Naive thymus-derived CD4-positive, alpha-beta T cell (primary cell): ENCODE measurements around the gene CRY1. TPM values are rescaled to one million over a fixed set of nuclear protein-coding genes. Genes with fewer than 3 reads are reported as not detected.

ENCODE experiments used
- ATAC-seq: fragments of 150-1000 bp; cut with Tn5 transposase; 2 replicates; pipeline ENCODE4 v1.10.0; 2021; ENCODE audit warnings: mild to moderate bottlenecking, moderate library complexity
- CTCF ChIA-PET: fragments of 350-600 bp; sonication (Branson Sonifier 250); formaldehyde crosslinking; loops from one replicate; lab custom pipeline; 2021; ENCODE audit warnings: antibody characterized with exemption; lab: Charles Lee
- POLR2A ChIA-PET: fragments of 350-600 bp; sonication (Branson Sonifier 250); formaldehyde crosslinking; loops from one replicate; lab custom pipeline; 2021; ENCODE audit warnings: antibody characterized with exemption, inconsistent platforms; lab: Charles Lee
- DNase-seq, 9 donors: peaks; one replicate each; pipeline versions ENCODE4 v3.0.0 to v3.0.0-alpha.2; 2020 to 2022; ENCODE audit warnings: mixed read lengths in 1 of 9
- H3K27ac ChIP-seq: one replicate; pipeline ENCODE4 v1.7.0; 2013; ENCODE audit warnings: mild to moderate bottlenecking, low read depth, low read length, moderate library complexity
- H3K27me3 ChIP-seq, 2 donors: one replicate each; pipeline ENCODE4 v1.7.0; 2013; ENCODE audit warnings: low read length in 2 of 2, mild to moderate bottlenecking in 2 of 2, moderate library complexity in 2 of 2; ENCODE audit not compliant: control insufficient read depth in 2 of 2, insufficient read depth in 2 of 2
- H3K36me3 ChIP-seq, 3 experiments: 1 replicate in 2 of 3; 2 replicates in 1 of 3; pipeline ENCODE4 v1.7.0; 2013; ENCODE audit warnings: low read length in 3 of 3, mild to moderate bottlenecking in 3 of 3, moderate library complexity in 1 of 3; ENCODE audit not compliant: insufficient read depth in 3 of 3, control insufficient read depth in 2 of 3
- H3K4me1 ChIP-seq, 2 donors: one replicate each; pipeline ENCODE4 v1.7.0; 2013; ENCODE audit warnings: low read length in 2 of 2, mild to moderate bottlenecking in 2 of 2, moderate library complexity in 1 of 2; ENCODE audit not compliant: control insufficient read depth in 2 of 2, insufficient read depth in 2 of 2
- H3K4me3 ChIP-seq: 2 replicates; pipeline ENCODE4 v1.7.0; 2013; ENCODE audit warnings: mild to moderate bottlenecking, low read length
- H3K9me3 ChIP-seq, 3 experiments: 1 replicate in 2 of 3; 2 replicates in 1 of 3; pipeline ENCODE4 v1.7.0; 2013; ENCODE audit warnings: low read length in 3 of 3; ENCODE audit not compliant: control insufficient read depth in 2 of 3
- H3K27ac Mint-ChIP-seq, 9 donors: one replicate each; pipeline ENCODE4 v1.8.0; 2020 to 2022; ENCODE audit warnings: mixed read lengths in 9 of 9, mild to moderate bottlenecking in 8 of 9, moderate library complexity in 5 of 9, inconsistent platforms in 2 of 9
- H3K27me3 Mint-ChIP-seq, 5 donors: one replicate each; pipeline ENCODE4 v1.8.0; 2021 to 2022; ENCODE audit warnings: mixed read lengths in 5 of 5, mild to moderate bottlenecking in 1 of 5
- H3K36me3 Mint-ChIP-seq, 5 donors: one replicate each; pipeline ENCODE4 v1.8.0; 2020 to 2022; ENCODE audit warnings: mixed read lengths in 5 of 5, mild to moderate bottlenecking in 3 of 5, inconsistent platforms in 1 of 5
- H3K4me1 Mint-ChIP-seq, 7 donors: one replicate each; pipeline ENCODE4 v1.8.0; 2020 to 2022; ENCODE audit warnings: mixed read lengths in 7 of 7, mild to moderate bottlenecking in 3 of 7, inconsistent platforms in 1 of 7
- H3K4me3 Mint-ChIP-seq, 10 donors: one replicate each; pipeline ENCODE4 v1.8.0; 2020 to 2022; ENCODE audit warnings: mild to moderate bottlenecking in 10 of 10, mixed read lengths in 10 of 10, moderate library complexity in 6 of 10, inconsistent platforms in 2 of 10
- H3K9me3 Mint-ChIP-seq, 11 donors: one replicate each; pipeline ENCODE4 v1.8.0; 2020 to 2022; ENCODE audit warnings: mixed read lengths in 11 of 11, mild to moderate bottlenecking in 4 of 11, inconsistent platforms in 1 of 11, moderate library complexity in 1 of 11
- intact Hi-C, 2 donors: fragments of 100-400 bp; cut with micrococcal nuclease; formaldehyde crosslinking; loops; one replicate each; pipeline ENCODE4 v1.15.1; 2023
- polyA plus RNA-seq, 2 donors: library from polyadenylated mRNA; unstranded; fragments of 300-500 nt; fragmentation: Illumina TruSeq; gene quantifications; one replicate each; pipeline ENCODE4 v1.2.3, GENCODE V29; 2021
- total RNA-seq, 6 experiments: library from RNA in 5 of 6; stranded (reverse) in 5 of 6; gene quantifications; 1 replicate in 5 of 6; 2 replicates in 1 of 6; pipeline ENCODE4 v1.2.3 and lab custom pipeline; 2021 to 2026

The CRY1 gene
- total and polyA plus RNA-seq, 7 experiments from 2014 or later: 8.0 to 58.4 (median 32.3) TPM

DNA sequence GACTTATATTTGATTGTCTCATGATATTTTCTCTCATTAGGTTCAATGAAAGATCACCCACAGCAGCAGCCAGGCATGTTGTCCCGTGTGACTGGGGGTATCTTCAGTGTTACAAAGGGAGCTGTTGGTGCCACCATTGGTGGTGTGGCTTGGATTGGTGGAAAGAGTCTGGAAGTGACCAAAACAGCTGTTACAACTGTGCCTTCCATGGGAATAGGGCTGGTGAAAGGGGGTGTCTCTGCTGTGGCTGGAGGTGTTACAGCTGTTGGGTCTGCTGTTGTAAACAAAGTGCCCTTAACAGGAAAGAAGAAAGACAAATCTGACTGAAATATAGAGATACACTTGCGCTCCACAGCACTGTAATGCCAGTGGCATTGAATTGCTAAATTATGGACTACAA is 122.3 kb downstream of the CRY1 start:
- ATAC-seq (no peak), DNase-seq (no peak)
- H3K27ac Mint-ChIP-seq: peak overlapping the region in 7 of 9 donors; percentile 24 to 76 (median 45)
- no peaks in the 10 kb centered on the region for H3K27me3 ChIP-seq
- CTCF ChIA-PET: no interaction called here
- POLR2A ChIA-PET: no interaction called here
- H3K27me3 Mint-ChIP-seq: no peaks in the 10 kb centered on the region
- H3K27ac ChIP-seq: no peak overlapping the region
- H3K4me1 Mint-ChIP-seq: peaks cover 1 to 34% (median 16%) of the 10 kb centered on the region in 7 donors
- H3K9me3 ChIP-seq: no peaks in the 10 kb centered on the region
- intact Hi-C loops: no loop called here
- no peak overlapping the region for H3K4me3 ChIP-seq
- H3K36me3 Mint-ChIP-seq: peaks cover 4 to 42% (median 26%) of the 10 kb centered on the region in 5 donors
- H3K36me3 ChIP-seq: peaks cover 0 to 32% (median 16%) of the 10 kb centered on the region in 3 experiments
- H3K4me1 ChIP-seq: no peaks in the 10 kb centered on the region
- H3K9me3 Mint-ChIP-seq: no peaks in the 10 kb centered on the region
- H3K4me3 Mint-ChIP-seq: no peak overlapping the region

DNA sequence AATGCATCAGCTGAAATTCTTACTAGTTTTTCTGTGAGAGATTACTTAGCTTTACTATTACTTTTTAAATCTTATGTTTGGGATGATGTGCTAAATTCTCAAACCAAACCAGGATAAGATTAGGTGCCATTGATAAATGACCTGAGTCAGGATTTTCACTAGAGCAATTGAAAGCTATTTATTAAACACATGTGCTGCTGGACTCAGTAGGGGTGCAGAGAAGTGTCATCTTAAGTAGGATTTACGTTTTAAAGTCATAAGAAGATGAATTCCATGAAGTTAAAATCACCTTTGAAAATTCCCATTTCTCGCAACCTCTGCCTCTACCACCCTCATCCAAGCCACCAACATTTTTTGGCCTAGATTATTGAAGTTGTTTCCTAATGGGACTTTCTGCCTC is 128.8 kb downstream of the CRY1 start:
- ATAC-seq (no peak), DNase-seq (no peak)
- Histone ChIP-seq H3K4me1 (peaks cover 0 to 10% of the 10 kb centered on the region in 2 donors), H3K9me3 (no peaks in the 10 kb centered on the region), H3K27me3 (no peaks in the 10 kb centered on the region), H3K36me3 (peaks cover 0 to 24% (median 5%) of the 10 kb centered on the region in 3 experiments), H3K27ac (no peak overlapping the region), H3K4me3 (no peak overlapping the region)
- CTCF ChIA-PET: no interaction called here
- H3K9me3 Mint-ChIP-seq: no peaks in the 10 kb centered on the region
- H3K4me1 Mint-ChIP-seq: peaks cover 10 to 57% (median 47%) of the 10 kb centered on the region in 7 donors
- POLR2A ChIA-PET: no interaction called here
- H3K4me3 Mint-ChIP-seq: no peak overlapping the region
- no peaks in the 10 kb centered on the region for H3K27me3 Mint-ChIP-seq
- intact Hi-C loops: no loop called here
- peaks cover 6 to 43% (median 26%) of the 10 kb centered on the region in 5 donors for H3K36me3 Mint-ChIP-seq
- H3K27ac Mint-ChIP-seq: peak overlapping the region in 2 of 9 donors; percentile 20 to 71

DNA sequence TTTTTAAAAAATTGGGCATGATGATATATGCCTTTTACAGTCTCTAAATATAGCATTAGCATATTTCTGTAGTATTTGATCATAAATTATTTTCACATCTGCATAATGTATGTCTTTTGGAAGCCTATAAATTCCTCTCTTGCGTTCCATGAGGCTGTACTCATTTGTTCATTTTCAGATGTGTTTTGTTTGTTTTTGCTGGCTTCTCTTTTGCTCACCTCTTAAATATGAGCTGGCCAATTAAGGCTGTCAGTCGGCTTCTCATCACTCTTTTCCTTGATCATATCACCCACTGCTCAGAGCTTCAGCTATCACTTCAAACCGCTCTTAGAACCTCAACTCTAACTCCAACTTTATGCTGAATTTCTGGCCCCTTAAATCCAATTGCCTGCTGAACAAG is 131.1 kb downstream of the CRY1 start:
- H3K36me3 ChIP-seq: peaks cover 0 to 6% (median 0%) of the 10 kb centered on the region in 3 experiments
- ATAC-seq (no peak), DNase-seq (no peak)
- ChIA-PET POLR2A (interaction anchor here (0.8 kb wide), 1 partner anchor 19 kb away, joined by 3 read pairs; no protein-coding TSS in a partner anchor), CTCF (no interaction called here)
- peaks cover 7 to 14% of the 10 kb centered on the region in 2 donors for H3K4me1 ChIP-seq
- H3K27ac Mint-ChIP-seq: peak overlapping the region in 4 of 9 donors; percentile 1 to 17 (median 11)
- no peak overlapping the region for H3K27ac ChIP-seq
- intact Hi-C loops: no loop called here
- no peaks in the 10 kb centered on the region for H3K9me3 Mint-ChIP-seq
- peaks cover 6 to 33% (median 19%) of the 10 kb centered on the region in 5 donors for H3K36me3 Mint-ChIP-seq
- H3K9me3 ChIP-seq: no peaks in the 10 kb centered on the region
- H3K4me3 ChIP-seq: no peak overlapping the region
- no peaks in the 10 kb centered on the region for H3K27me3 ChIP-seq
- H3K27me3 Mint-ChIP-seq: no peaks in the 10 kb centered on the region
- H3K4me3 Mint-ChIP-seq: peak overlapping the region in 2 of 10 donors; percentile 1 to 29
- H3K4me1 Mint-ChIP-seq: peaks cover 21 to 79% (median 70%) of the 10 kb centered on the region in 7 donors

DNA sequence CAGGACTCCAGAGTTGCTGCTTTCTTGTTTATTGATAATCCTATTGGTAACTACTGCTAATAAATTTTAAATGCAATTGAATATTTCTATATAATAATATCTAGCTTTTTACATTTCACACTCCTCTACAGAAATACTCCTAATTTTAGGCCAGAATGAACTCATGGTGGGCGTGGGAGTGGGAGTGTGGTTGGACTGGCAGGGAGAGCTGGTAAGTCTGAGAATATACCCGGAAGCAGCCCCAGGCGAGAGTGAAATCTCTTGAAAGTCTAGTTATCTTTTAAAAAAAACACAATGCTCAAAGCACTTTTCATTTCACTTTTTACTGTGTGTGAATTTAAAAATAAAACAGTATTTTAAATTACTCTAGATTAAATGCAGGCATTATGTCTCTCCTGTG is 132.9 kb downstream of the CRY1 start:
- CTCF ChIA-PET: interaction anchor here (0.7 kb wide), 1 partner anchor 184 kb away, joined by 4 read pairs; no protein-coding TSS in a partner anchor
- Mint-ChIP-seq H3K27ac (peak overlapping the region in 2 of 9 donors; percentile 14 to 30), H3K27me3 (no peaks in the 10 kb centered on the region), H3K4me3 (peak overlapping the region in 1 of 10 donors; percentile 16), H3K4me1 (peaks cover 22 to 75% (median 67%) of the 10 kb centered on the region in 7 donors), H3K9me3 (peaks cover 0 to 6% (median 0%) of the 10 kb centered on the region in 11 donors), H3K36me3 (peaks cover 6 to 25% (median 13%) of the 10 kb centered on the region in 5 donors)
- peaks cover 0 to 10% (median 0%) of the 10 kb centered on the region in 3 experiments for H3K36me3 ChIP-seq
- H3K4me1 ChIP-seq: peaks cover 8 to 14% of the 10 kb centered on the region in 2 donors
- POLR2A ChIA-PET: no interaction called here
- ATAC-seq (no peak), DNase-seq (no peak)
- no peaks in the 10 kb centered on the region for H3K27me3 ChIP-seq
- H3K27ac ChIP-seq: no peak overlapping the region
- intact Hi-C loops: no loop called here
- no peak overlapping the region for H3K4me3 ChIP-seq
- H3K9me3 ChIP-seq: no peaks in the 10 kb centered on the region

DNA sequence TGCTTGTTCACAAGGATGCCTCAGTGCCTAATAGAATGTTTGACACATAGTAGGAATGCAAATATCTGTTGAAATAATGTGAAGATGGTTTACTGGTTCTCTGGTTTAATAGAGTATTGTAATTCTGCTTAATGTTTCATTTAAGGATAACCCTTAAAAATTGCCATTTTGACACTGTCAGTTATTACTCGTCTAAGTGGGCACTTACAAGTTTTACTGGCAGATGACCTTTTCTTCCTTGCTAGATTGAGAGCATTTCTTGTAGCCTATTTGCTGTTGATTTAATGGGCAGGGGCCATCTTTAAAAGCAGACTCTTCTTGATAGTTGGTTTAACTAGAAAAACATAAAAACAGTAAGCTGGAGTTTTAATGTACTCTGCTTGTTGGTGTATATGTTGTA is 135.8 kb downstream of the CRY1 start:
- peak overlapping the region; percentile 94 for H3K27ac ChIP-seq
- peaks cover 0 to 4% (median 0%) of the 10 kb centered on the region in 5 donors for H3K27me3 Mint-ChIP-seq
- no peaks in the 10 kb centered on the region for H3K27me3 ChIP-seq
- peak overlapping the region; percentile 88 to 99 (median 96) for H3K4me3 Mint-ChIP-seq
- DNase-seq: no peak
- intact Hi-C loops: loop anchor here (2.0 to 10.0 kb wide), 9 partner anchors 210 to 1605 kb away; partner anchors contain the start of genes ISCU (in 2 of the 2), SART3 (in 2 of the 2), CKAP4 (in 1 of the 2) and PRDM4 (in 1 of the 2)
- H3K4me1 ChIP-seq: peaks cover 8 to 19% of the 10 kb centered on the region in 2 donors
- peaks cover 0 to 6% (median 0%) of the 10 kb centered on the region in 11 donors for H3K9me3 Mint-ChIP-seq
- no peaks in the 10 kb centered on the region for H3K9me3 ChIP-seq
- ChIA-PET POLR2A (interaction anchor here (0.7 to 1.8 kb wide), 2 partner anchors 9 to 136 kb away, joined by 3 to 5 read pairs; partner anchors contain the start of gene CRY1), CTCF (interaction anchor here (0.8 kb wide), 1 partner anchor 133 kb away, joined by 3 read pairs; no protein-coding TSS in a partner anchor)
- peak overlapping the region; percentile 82 to 97 (median 93) for H3K27ac Mint-ChIP-seq
- H3K4me1 Mint-ChIP-seq: peaks cover 21 to 64% (median 49%) of the 10 kb centered on the region in 7 donors
- peaks cover 0 to 6% (median 0%) of the 10 kb centered on the region in 3 experiments for H3K36me3 ChIP-seq
- peaks cover under 1 to 8% (median 5%) of the 10 kb centered on the region in 5 donors for H3K36me3 Mint-ChIP-seq
- ATAC-seq: no peak
- peak overlapping the region; percentile 94 for H3K4me3 ChIP-seq

DNA sequence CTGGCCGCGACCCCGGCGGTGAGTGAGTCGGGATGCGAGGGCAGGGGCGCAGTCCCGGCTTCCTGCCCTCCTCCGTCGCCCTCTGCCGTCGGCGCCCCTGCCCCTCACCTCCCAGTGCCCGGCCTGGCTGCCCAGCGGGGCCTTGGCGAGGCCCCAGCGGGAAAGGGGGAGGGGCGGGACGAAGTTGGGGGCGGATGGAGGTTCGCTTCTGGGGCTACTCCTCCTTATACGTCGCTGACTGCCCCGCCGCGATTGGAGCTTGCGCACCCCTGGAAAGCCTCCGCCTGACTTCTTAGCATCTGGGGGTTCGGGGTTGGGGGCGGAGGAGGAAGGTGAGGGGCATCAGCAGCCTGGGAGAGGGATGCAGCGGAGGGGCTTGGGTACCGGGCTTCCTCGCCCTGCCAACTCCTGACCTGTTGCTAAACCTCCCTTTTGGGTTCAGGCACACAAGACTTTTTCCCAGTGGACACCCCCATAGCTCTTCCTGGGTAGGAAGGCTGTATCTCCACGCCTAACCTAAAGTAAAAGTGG is 137.2 kb downstream of the CRY1 start:
- Histone ChIP-seq H3K36me3 (peaks cover 0 to 6% (median 0%) of the 10 kb centered on the region in 3 experiments), H3K27ac (peak overlapping the region; percentile 94), H3K4me1 (peaks cover 8 to 15% of the 10 kb centered on the region in 2 donors), H3K9me3 (no peaks in the 10 kb centered on the region), H3K4me3 (peak overlapping the region; percentile 94), H3K27me3 (no peaks in the 10 kb centered on the region)
- H3K9me3 Mint-ChIP-seq: peaks cover 0 to 6% (median 0%) of the 10 kb centered on the region in 11 donors
- ChIA-PET POLR2A (interaction anchor here (0.8 to 2.4 kb wide), 11 partner anchors 11 to 1607 kb away, joined by 3 to 16 read pairs (median 3); partner anchors contain the start of genes CRY1, ISCU, MTERF2 and POLR3B), CTCF (interaction anchor here (0.6 to 2.0 kb wide), 3 partner anchors 28 to 49 kb away, joined by 3 to 4 read pairs (median 3); no protein-coding TSS in a partner anchor)
- H3K27me3 Mint-ChIP-seq: peaks cover 0 to 8% (median 0%) of the 10 kb centered on the region in 5 donors
- peak overlapping the region; percentile 88 to 99 (median 96) for H3K4me3 Mint-ChIP-seq
- H3K4me1 Mint-ChIP-seq: peaks cover 19 to 63% (median 44%) of the 10 kb centered on the region in 7 donors
- ATAC-seq (peak; percentile 44), DNase-seq (peak in 3 of 9 donors; percentile 26 to 69 (median 63))
- peak overlapping the region; percentile 82 to 97 (median 93) for H3K27ac Mint-ChIP-seq
- intact Hi-C loops: loop anchor here (1.0 to 10.0 kb wide), 11 partner anchors 182 to 1606 kb away; partner anchors contain the start of genes ISCU (in 2 of the 2), SART3 (in 2 of the 2), CKAP4 (in 1 of the 2) and PRDM4 (in 1 of the 2)
- peaks cover 0 to 4% (median 3%) of the 10 kb centered on the region in 5 donors for H3K36me3 Mint-ChIP-seq
